Epidermal melanocyte (primary cell): ENCODE data around the gene TSPAN18.

ENCODE experiments used
- DNase-seq: peaks from one replicate; pipeline ENCODE4 v3.0.0; 2011; ENCODE audit warnings: low spot score; ENCODE audit not compliant: insufficient read length

Gene TSPAN18

DNA sequence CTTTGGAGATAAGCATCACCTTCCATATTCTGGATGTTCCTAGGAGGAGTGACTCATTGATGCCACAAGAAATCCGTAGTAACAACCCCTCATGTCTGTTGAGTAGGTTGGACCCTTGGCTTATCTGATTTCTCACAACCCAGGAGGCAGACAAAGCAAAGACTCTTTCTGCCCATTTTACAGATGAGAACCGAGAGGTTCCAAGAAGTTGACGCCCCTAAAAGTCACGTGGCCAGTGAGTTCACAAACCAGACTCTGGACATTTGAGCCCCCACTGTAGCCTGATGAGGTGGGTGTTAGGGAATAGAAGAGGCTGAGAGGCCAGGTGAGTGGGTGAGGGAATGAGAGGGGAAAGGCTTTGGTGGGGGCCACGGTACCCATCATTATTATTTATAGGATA is 70.3 kb downstream of the TSPAN18 start:
- DNase-seq, result no peak

- peak; percentile 43 for DNase-seq
Measured at GRCh38 chr11:44797886-44798606, 71.3 kb downstream of the TSPAN18 start.

GRCh38 chr11:44798607-44798972 is 71.8 kb downstream of the TSPAN18 start:
- no peak for DNase-seq

DNA sequence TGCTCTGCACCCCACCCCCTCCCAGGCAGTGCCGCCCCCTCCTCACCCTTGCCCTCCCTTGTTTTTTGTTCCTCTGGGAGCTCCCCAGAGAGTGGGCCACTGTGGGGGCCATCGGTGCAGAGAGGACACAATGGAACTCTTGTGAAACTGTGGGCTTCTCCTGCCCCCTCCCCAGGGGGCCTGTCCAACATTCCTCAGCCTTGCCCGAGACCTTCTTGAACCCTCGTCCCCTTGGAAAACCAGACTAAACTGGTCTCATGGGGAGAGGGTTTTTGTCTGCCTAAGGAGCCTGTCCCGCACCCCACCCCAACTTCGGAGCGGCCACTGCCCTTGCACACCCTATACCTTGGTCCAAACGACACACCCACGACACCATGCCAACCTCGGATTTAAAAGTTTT is 72.2 kb downstream of the TSPAN18 start:
- no peak for DNase-seq

GRCh38 chr11:44802347-44802746 is 75.6 kb downstream of the TSPAN18 start:
- no peak for DNase-seq

- no peak for DNase-seq
Measured at GRCh38 chr11:44803009-44803408, 76.2 kb downstream of the TSPAN18 start.

- no peak for DNase-seq
Measured at GRCh38 chr11:44804449-44805437, 78.0 kb downstream of the TSPAN18 start.

DNA sequence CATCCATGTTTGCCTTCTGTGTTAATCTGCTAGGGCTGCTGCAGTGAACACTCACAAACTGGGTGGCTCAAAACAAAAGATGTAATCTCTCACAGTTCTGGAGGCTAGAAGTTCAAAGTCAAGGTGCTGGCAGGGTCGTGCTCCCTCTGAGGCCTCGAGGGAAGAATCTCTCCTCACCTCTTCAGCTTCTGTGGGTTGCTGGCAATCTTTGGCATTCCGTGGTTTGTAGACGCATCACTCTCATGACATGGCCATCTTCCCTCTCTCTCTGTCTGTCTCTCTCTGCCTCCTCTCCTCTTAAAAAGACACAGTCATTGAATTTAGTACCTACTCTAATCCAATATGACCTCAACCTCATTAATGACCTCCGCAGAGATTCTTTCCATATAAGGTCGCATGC is 78.8 kb downstream of the TSPAN18 start:
- no peak for DNase-seq

- no peak for DNase-seq
Measured at GRCh38 chr11:44808053-44808753, 81.4 kb downstream of the TSPAN18 start.

DNA sequence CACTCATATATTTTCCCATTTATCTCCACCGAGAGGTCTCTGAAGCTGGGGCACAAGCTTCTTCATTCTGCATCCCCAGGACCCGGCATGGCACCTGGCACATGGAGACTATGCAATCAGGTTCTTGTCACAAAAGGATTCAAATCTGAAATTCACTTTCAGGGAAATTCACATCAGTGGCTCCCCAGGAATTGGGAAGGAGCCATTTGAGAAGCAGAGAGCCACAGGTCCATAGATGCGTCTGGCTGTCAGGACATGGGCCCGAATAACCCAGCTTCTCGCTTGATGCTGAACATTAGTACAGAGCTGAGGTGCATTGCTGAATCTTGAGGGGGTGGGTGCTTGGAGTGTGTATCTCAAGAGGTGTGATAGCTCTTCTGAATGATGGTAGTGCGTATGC is 82.5 kb downstream of the TSPAN18 start:
- DNase-seq, result no peak

- no peak for DNase-seq
Measured at GRCh38 chr11:44811841-44812448, 85.2 kb downstream of the TSPAN18 start.

DNA sequence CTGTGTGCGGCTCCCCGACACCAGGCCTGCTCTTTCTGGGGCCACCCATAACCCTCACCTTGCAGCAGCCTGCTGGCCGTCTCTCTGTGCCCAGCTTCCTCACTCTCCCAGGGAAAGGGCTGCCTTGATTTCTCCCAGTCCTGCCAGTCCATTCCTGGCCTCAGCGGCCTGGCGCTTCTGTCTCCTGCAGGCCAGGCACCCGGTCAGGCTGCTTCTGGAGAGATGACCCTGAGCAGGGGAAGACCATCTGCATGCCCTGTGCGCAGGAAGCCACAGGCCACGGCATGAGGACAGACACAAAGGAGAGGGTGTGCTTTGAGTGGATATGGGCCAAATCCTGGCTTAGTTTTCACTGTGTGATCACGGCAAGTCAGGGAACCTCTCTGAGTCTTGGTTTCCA is 86.2 kb downstream of the TSPAN18 start:
- no peak for DNase-seq

GRCh38 chr11:44813401-44813800 is 86.6 kb downstream of the TSPAN18 start:
- DNase-seq, result no peak

- no peak for DNase-seq
Measured at GRCh38 chr11:44814881-44815592, 88.3 kb downstream of the TSPAN18 start.

GRCh38 chr11:44815917-44816456 is 89.2 kb downstream of the TSPAN18 start:
- no peak for DNase-seq

- no peak for DNase-seq
Measured at GRCh38 chr11:44816761-44817160, 90.0 kb downstream of the TSPAN18 start.

DNA sequence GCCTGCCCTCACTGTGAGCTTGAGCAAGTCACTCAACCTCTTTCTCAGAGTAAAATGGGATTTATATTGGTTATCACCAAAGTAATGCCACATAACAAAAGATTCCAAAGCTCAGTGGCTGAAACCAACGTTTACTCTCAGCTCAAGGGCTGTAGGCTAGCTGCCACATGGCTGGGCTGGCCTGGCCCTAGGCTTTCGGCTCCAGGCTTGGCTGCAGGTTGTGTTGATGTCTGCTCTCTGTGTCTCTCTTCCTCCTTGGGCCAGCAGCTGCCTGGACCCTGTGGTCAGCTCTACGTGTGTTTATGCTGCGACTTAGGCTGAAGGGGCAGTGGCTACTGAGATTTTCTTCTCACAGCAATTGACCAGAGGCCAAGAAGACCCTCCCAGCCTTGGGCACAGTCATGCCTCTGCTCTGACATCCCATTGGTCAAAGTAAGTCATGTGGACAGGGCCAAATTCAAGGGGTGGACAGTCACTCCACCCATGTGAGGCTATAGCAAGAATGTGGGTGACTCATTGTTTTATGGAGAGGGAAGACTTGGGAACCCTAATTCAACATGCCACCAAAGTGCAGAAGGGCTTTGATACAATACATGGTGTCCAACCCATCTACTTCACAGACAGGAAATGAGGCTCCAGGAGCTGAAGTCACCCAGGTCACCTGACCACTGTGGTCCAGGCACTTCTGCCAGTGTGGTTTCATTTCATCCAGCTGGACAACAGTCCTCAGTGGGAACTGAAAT is 90.6 kb downstream of the TSPAN18 start:
- no peak for DNase-seq

GRCh38 chr11:44818110-44818509 is 91.3 kb downstream of the TSPAN18 start:
- DNase-seq, result no peak

DNA sequence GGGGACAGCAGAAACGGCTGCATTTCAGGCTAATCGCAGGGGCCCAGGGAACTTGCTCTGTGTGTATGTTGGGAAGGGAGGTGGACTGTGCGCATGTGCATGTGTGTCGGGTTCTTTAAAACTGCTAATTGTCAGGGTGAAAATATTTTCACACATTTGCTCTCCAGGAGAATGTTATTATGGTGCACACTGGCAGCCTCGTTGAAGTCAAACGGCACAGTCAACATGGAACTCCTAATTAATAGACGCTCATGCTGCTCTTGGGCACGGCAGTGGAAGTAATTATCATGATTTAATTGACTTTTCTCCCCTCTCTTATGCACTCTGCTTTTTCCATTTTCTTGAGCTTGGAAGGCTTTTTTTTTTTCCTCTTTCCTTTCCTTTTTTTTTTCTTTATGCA is 92.6 kb downstream of the TSPAN18 start:
- DNase-seq, result no peak

DNA sequence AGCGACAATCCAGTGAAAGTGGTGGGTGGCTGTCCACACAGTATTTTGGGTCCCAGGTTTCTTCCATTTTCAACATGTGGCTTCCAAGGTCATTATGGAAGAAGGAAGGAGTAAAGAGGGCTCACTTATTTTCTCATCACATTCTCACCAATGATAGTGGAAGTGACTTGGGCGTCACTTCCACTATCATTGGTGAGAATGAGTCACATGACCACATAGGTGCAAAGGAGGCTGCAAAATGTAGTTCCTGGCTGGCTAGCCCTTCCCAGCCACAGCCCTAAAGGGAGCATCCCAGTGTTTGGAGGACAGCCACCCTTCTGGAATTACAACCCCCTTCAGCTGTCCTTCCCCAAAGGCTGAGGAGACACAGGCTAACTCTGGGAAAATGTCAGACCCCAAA is 95.6 kb downstream of the TSPAN18 start:
- DNase-seq, result no peak
